ENCODE data around the gene FREM3.
"Not testable (repeated sequence)": the region's sequence is repeated elsewhere in the genome, so short reads cannot be mapped to it uniquely, and the experiment has no call there.

Gene FREM3

DNA sequence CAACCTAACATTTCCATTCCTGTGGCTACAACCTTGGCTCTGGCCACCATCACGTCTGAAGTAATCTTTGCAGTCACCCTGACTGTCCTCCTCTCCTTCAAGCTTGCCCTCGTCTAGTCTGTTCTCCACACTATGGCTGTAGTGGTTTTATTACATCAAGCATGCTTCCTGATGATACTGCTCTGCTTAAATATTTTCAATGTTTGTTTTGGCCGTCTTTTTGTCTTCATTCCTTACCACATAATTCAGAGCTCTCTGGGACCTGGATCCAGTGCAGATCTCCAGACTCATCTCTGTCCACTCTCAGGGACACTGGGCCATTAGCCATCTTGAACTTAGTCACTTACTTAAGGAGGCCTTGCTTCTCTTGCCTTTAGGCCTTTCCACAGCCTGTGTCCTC, 27.7 kb upstream of the FREM3 start:
- Histone ChIP-seq H3K27me3 (no peaks in the 10 kb centered on the region), H3K4me1 (no peaks in the 10 kb centered on the region), H3K36me3 (no peaks in the 10 kb centered on the region), H3K4me3 (ENCODE audit: low read depth, low read length) (no peak overlapping the region), H3K9me3 (no peaks in the 10 kb centered on the region)
- DNase-seq: no peak
- TF ChIP-seq, protein P1, sequence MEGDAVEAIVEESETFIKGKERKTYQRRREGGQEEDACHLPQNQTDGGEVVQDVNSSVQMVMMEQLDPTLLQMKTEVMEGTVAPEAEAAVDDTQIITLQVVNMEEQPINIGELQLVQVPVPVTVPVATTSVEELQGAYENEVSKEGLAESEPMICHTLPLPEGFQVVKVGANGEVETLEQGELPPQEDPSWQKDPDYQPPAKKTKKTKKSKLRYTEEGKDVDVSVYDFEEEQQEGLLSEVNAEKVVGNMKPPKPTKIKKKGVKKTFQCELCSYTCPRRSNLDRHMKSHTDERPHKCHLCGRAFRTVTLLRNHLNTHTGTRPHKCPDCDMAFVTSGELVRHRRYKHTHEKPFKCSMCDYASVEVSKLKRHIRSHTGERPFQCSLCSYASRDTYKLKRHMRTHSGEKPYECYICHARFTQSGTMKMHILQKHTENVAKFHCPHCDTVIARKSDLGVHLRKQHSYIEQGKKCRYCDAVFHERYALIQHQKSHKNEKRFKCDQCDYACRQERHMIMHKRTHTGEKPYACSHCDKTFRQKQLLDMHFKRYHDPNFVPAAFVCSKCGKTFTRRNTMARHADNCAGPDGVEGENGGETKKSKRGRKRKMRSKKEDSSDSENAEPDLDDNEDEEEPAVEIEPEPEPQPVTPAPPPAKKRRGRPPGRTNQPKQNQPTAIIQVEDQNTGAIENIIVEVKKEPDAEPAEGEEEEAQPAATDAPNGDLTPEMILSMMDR (IDR thresholded peaks at IDR 0.05; ENCODE audit: low read depth, low read length): no peak

DNA sequence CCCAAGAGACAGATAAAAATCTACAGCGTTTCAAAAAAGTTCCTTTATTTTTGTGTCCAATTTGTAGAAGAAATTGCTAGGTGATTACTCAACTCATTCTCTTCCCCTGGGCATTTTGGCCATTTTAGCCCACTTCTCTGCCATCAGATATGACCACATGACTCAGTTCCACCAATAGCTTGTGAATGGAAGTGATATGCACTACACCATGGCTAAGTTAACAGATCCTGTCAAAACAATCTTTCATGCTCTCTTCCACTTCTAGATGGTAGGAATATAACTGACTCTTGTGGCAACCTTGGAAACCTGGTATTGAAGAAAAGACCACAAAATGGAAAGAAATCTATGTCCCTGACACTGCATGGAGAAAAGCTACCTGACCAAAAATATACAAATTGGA, 26.2 kb upstream of the FREM3 start:
- DNase-seq: no peak
- no peak overlapping the region for H3K4me3 ChIP-seq (ENCODE audit: low read depth, low read length)
- H3K9me3 ChIP-seq: no peaks in the 10 kb centered on the region
- no peaks in the 10 kb centered on the region for H3K36me3 ChIP-seq
- TF ChIP-seq, protein P1 (IDR thresholded peaks at IDR 0.05; ENCODE audit: low read depth, low read length): no peak
- no peaks in the 10 kb centered on the region for H3K27me3 ChIP-seq
- no peaks in the 10 kb centered on the region for H3K4me1 ChIP-seq

DNA sequence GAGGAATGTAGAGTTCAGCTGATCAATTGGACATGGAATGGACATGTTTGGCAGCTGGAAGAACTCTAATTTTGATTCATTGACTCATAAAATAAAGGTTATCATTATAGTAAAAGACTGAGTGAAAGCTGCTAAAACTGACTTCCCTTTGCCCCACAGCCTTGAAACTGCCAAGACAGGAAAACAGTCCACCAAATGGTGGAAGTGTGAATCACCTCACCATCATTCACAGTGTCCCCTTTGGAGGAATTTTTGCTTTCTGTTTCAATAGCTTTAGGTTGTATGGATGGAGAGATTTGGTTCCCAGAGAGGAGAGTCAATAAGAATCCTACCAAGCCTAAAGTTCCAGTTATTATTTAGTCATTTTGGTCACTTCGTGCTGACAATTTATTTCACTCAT, 20.8 kb upstream of the FREM3 start:
- no peak for DNase-seq
- TF ChIP-seq, protein P1 (IDR thresholded peaks at IDR 0.05; ENCODE audit: low read depth, low read length): no peak
- Histone ChIP-seq H3K4me3 (ENCODE audit: low read depth, low read length) (no peak overlapping the region), H3K36me3 (no peaks in the 10 kb centered on the region), H3K4me1 (no peaks in the 10 kb centered on the region), H3K9me3 (no peaks in the 10 kb centered on the region), H3K27me3 (no peaks in the 10 kb centered on the region)

DNA sequence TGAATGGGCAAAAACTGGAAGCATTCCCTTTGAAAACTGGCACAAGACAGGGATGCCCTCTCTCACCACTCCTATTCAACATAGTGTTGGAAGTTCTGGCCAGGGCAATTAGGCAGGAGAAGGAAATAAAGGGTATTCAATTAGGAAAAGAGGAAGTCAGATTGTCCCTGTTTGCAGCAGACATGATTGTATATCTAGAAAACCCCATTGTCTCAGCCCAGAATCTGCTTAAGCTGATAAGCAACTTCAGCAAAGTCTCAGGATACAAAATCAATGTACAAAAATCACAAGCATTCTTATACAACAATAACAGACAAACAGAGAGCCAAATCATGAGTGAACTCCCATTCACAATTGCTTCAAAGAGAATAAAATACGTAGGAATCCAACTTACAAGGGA, 18.3 kb upstream of the FREM3 start:
- H3K27me3 ChIP-seq; H3K36me3 ChIP-seq; H3K4me3 ChIP-seq (ENCODE audit: low read depth, low read length); H3K9me3 ChIP-seq; H3K4me1 ChIP-seq; DNase-seq: not testable (repeated sequence)

DNA sequence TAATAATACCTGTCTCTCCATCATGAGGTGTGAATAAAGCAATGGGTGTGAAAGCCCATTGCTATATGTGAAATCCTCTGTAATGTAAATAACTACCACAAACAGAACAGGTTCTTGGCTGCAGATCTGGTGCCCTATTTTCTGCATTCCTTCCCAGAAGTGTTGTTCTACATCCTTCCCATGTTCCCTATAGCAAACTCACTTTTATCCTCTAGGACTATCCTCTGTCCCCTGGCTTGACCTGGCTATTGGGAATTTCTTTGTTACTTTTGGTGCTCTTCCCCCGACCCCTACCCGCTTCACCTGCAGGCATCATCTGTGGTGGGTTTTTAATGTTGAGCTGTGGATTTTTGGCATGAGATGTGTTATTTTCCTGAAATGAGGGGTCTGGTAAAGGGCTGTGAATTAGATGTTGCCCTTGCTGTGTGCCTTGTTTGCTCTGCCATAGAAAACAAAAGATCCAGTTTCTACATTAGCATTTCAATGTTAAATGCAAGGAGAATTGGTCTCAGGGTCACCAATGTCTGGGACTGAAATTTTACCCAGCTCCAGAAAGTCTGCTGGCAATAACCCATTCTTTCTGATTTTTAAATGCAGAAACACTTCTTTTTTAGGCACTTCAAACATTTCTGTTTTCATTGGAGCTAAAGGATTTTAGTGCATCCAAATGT, 13.6 kb upstream of the FREM3 start:
- no peaks in the 10 kb centered on the region for H3K27me3 ChIP-seq
- H3K9me3 ChIP-seq: no peaks in the 10 kb centered on the region
- no peak overlapping the region for H3K4me3 ChIP-seq (ENCODE audit: low read depth, low read length)
- no peak for DNase-seq
- H3K4me1 ChIP-seq: no peaks in the 10 kb centered on the region
- TF ChIP-seq, protein P1 (IDR thresholded peaks at IDR 0.05; ENCODE audit: low read depth, low read length): no peak
- H3K36me3 ChIP-seq: no peaks in the 10 kb centered on the region

DNA sequence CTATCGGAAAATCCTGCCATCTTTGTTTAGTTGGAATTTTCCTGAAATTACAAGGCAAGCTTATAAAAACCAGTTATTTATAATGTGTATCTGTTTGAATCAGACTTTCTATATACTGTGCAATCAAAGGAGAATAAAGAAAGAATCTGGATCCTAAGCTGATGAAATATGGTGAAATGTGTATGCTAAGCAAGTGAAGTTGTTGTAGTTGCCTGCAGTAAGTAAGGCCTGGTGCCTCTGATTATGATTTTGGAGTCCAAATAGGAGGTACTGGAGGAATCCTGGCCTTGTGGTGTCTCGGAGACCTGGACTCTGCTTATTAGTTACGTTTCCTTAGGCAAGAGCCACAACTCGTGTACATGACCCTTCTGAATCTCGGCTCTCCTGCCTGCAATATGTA, 13.1 kb upstream of the FREM3 start:
- Histone ChIP-seq H3K4me1 (no peaks in the 10 kb centered on the region), H3K9me3 (no peaks in the 10 kb centered on the region), H3K4me3 (ENCODE audit: low read depth, low read length) (no peak overlapping the region), H3K27me3 (no peaks in the 10 kb centered on the region), H3K36me3 (no peaks in the 10 kb centered on the region)
- TF ChIP-seq, protein P1 (IDR thresholded peaks at IDR 0.05; ENCODE audit: low read depth, low read length): no peak
- DNase-seq: no peak

DNA sequence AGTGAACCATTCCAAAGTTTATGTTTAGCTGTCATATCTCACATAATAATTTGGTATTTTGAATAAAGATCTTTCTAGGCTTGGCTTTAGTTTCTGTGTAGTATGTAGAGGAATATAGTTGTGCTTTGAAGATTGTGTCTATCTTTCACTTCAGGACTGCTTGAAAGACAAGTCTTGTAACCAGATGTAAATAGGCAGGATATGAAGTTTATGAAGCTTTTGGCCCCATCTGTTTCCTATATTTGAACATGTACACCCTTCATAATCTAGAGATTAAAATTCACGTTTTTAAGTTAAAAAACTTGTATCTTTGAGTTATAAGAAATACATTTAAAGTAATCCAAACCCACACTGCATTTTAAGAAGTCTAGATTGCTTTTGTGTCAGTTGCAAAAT, 11.7 kb upstream of the FREM3 start:
- H3K36me3 ChIP-seq: no peaks in the 10 kb centered on the region
- TF ChIP-seq, protein P1 (IDR thresholded peaks at IDR 0.05; ENCODE audit: low read depth, low read length): no peak
- no peaks in the 10 kb centered on the region for H3K4me1 ChIP-seq
- H3K9me3 ChIP-seq: no peaks in the 10 kb centered on the region
- H3K27me3 ChIP-seq: no peaks in the 10 kb centered on the region
- DNase-seq: no peak
- H3K4me3 ChIP-seq (ENCODE audit: low read depth, low read length): no peak overlapping the region

Measured in BE2C (cell line).